Activated naive CD4-positive, alpha-beta T cell treated with anti-CD3 and anti-CD28 coated beads, Interleukin-2, amount 10 ng/mL, durations not matched to agents 7 days and 5 days (primary cell): ENCODE measurements around the gene CD40LG.

Experiments used
- CTCF ChIA-PET: fragments of 350-600 bp; sonication (Branson Sonifier 250); formaldehyde crosslinking; loops from one replicate; lab custom pipeline; 2021; ENCODE audit warnings: antibody characterized with exemption; lab: Charles Lee
- DNase-seq: peaks from one replicate; pipeline ENCODE4 v3.0.0-alpha.2; 2020
- H3K27ac Mint-ChIP-seq: one replicate; pipeline ENCODE4 v1.8.0; 2021; ENCODE audit warnings: mild to moderate bottlenecking, moderate library complexity, mixed read lengths
- H3K27me3 Mint-ChIP-seq: one replicate; pipeline ENCODE4 v1.8.0; 2021; ENCODE audit warnings: mild to moderate bottlenecking, mixed read lengths
- H3K36me3 Mint-ChIP-seq: one replicate; pipeline ENCODE4 v1.8.0; 2021; ENCODE audit warnings: mixed read lengths
- H3K4me1 Mint-ChIP-seq: one replicate; pipeline ENCODE4 v1.8.0; 2021; ENCODE audit warnings: mixed read lengths
- H3K4me3 Mint-ChIP-seq: one replicate; pipeline ENCODE4 v1.8.0; 2021; ENCODE audit warnings: mild to moderate bottlenecking, moderate library complexity, mixed read lengths
- H3K9me3 Mint-ChIP-seq: one replicate; pipeline ENCODE4 v1.8.0; 2021; ENCODE audit warnings: mixed read lengths

The CD40LG gene

DNA sequence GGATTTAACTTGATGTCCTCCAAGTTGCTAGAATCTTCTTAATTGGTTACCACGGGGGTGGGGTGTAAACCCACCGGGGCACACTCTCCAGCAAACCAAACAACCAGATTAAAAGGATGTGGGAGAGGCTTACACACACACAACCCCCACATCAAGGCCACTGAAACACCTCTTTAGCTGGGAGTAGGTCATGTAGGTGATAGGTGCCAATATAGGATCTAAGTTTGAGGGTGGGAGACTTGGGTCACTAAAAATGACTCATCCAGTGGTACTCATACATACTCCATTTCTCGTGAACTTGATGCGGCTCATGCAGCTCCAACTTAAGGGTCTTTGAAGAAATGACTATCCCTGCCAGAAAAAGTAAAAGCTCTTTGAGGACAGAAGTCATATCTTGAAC lies 20.5 kb upstream of the CD40LG start:
- peaks cover 7% of the 10 kb centered on the region for H3K9me3 Mint-ChIP-seq
- H3K36me3 Mint-ChIP-seq = peaks cover 9% of the 10 kb centered on the region
- peak; percentile 48 for DNase-seq
- peak overlapping the region; percentile 40 for H3K4me3 Mint-ChIP-seq
- peaks cover 96% of the 10 kb centered on the region for H3K4me1 Mint-ChIP-seq
- peak overlapping the region; percentile 91 for H3K27ac Mint-ChIP-seq
- CTCF ChIA-PET = interaction anchor here (0.7 to 1.2 kb wide), 2 partner anchors 8 to 18 kb away, joined by 3 to 5 read pairs; no protein-coding TSS in a partner anchor
- no peaks in the 10 kb centered on the region for H3K27me3 Mint-ChIP-seq

DNA sequence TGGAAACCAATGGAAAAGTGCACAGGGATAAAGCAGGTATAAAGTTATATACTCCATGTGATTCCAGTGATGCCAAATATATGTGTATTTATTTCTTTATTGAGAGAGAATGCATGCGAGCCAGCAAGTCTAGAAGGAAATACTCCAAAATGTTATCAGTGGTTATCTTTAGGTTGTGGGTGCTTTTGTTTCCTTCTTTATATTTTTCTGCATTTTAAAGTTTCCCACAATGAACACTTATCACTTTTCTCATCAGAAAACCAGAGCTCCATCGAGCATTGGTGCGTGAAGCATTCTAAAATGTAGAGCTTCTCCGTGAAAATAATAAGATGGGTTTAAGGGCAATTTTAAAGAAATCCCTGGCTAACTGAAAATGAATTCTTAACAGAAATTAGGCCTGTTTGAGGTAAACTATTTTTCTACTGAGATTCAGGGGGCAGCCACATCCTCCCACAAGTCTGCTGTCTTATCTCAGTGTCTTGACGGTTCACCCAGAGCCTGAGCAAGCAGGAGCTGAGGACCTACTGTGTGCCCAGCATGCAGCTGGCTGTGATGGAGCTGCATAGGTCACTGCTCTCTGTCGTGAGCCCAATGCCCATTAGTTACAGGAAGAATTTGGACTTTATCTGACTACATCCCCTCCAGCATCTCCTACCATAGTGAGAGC lies 18.7 kb upstream of the CD40LG start:
- peak; percentile 53 for DNase-seq
- H3K27ac Mint-ChIP-seq = peak overlapping the region; percentile 97
- peak overlapping the region; percentile 41 for H3K4me3 Mint-ChIP-seq

GRCh38 chrX:136630881-136631280 lies 17.1 kb upstream of the CD40LG start:
- peak; percentile 44 for DNase-seq
- Mint-ChIP-seq H3K4me3 (peak overlapping the region; percentile 12), H3K9me3 (no peaks in the 10 kb centered on the region), H3K27me3 (no peaks in the 10 kb centered on the region), H3K4me1 (peaks cover 91% of the 10 kb centered on the region), H3K36me3 (peaks cover 6% of the 10 kb centered on the region), H3K27ac (peak overlapping the region; percentile 97)
- CTCF ChIA-PET = no interaction called here

More for the DNA sequence above, 18.7 kb upstream of the CD40LG start:
- CTCF ChIA-PET = interaction anchor here (1.4 to 1.6 kb wide), 2 partner anchors 10 to 64 kb away, joined by 4 to 5 read pairs; no protein-coding TSS in a partner anchor
- no peaks in the 10 kb centered on the region for H3K27me3 Mint-ChIP-seq
- H3K36me3 Mint-ChIP-seq = peaks cover 13% of the 10 kb centered on the region
- H3K4me1 Mint-ChIP-seq = peaks cover 93% of the 10 kb centered on the region
- H3K9me3 Mint-ChIP-seq = peaks cover 6% of the 10 kb centered on the region

GRCh38 chrX:136635235-136635634 lies 12.7 kb upstream of the CD40LG start:
- peaks cover 11% of the 10 kb centered on the region for H3K36me3 Mint-ChIP-seq
- DNase-seq = peak; percentile 31
- H3K27me3 Mint-ChIP-seq = no peaks in the 10 kb centered on the region
- H3K9me3 Mint-ChIP-seq = no peaks in the 10 kb centered on the region
- H3K4me1 Mint-ChIP-seq = peaks cover 92% of the 10 kb centered on the region
- H3K27ac Mint-ChIP-seq = peak overlapping the region; percentile 89
- peak overlapping the region; percentile 63 for H3K4me3 Mint-ChIP-seq
- CTCF ChIA-PET = interaction anchor here (0.7 to 2.7 kb wide), 3 partner anchors 11 to 26 kb away, joined by 3 to 8 read pairs (median 5); no protein-coding TSS in a partner anchor

- Mint-ChIP-seq H3K4me1 (peaks cover 92% of the 10 kb centered on the region), H3K27ac (peak overlapping the region; percentile 89), H3K36me3 (peaks cover 11% of the 10 kb centered on the region), H3K9me3 (no peaks in the 10 kb centered on the region), H3K4me3 (peak overlapping the region; percentile 63), H3K27me3 (no peaks in the 10 kb centered on the region)
- DNase-seq = no peak
- CTCF ChIA-PET = interaction anchor here (1.6 to 2.7 kb wide), 2 partner anchors 10 to 27 kb away, joined by 5 to 8 read pairs; no protein-coding TSS in a partner anchor
Observed at GRCh38 chrX:136636121-136636520, 11.8 kb upstream of the CD40LG start.

DNA sequence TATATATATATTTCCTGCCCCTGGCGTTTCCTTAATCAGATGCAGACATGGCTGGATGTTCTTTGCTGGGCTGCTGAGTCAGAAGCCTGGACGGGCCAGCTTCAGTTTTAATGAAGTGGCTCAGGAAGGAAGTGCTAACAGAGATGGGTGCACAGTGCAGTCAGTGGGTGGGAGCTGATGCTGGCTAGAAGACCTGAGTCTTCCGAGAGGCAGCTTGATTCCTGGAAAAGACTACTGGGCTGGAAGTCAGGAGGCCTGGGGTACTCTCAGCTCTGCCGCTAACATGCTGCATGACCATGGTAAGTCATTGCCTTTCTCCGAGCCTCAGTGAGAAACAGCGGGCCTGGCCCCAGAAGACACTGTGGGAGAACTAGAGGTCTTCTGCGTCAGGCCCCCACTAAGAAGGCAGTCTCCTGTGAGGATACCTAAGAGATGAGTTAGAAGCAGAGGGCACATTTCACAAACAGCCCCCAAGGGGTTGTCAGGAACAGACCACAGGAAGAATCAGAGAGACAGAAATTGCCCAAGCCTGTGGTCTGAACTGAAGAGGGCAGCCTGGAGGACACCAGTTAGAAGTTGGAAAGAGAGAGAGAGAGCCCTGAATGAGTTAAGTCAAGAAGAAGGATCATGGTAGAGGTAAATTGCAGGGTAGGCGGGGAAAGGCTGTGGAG lies 8.3 kb upstream of the CD40LG start:
- CTCF ChIA-PET = interaction anchor here (0.7 to 0.9 kb wide), 2 partner anchors 12 to 22 kb away, joined by 3 to 4 read pairs; no protein-coding TSS in a partner anchor
- Mint-ChIP-seq H3K27me3 (no peaks in the 10 kb centered on the region), H3K4me3 (peak overlapping the region; percentile 75), H3K36me3 (peaks cover 5% of the 10 kb centered on the region), H3K9me3 (no peaks in the 10 kb centered on the region), H3K4me1 (peaks cover 97% of the 10 kb centered on the region), H3K27ac (peak overlapping the region; percentile 88)
- no peak for DNase-seq

DNA sequence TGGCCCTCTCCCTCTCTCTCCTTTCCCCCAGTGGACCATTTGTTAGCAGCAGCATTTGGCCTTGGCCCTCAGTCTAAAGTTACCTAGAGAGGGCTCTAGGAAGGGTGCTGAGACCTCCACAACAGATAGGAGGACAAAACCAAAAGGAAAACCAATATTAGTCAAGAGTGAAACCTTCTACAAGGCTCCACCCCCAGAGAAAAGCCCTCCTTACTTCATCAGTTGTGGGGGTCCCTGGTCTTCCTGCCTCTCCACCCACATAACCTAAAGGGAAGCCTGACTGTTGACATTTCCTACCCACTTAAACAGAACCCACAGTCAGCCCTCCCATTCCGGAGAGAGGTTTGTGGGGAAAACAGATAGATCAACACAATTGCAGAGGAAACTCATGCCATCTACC lies 4.7 kb upstream of the CD40LG start:
- Mint-ChIP-seq H3K36me3 (peaks cover 2% of the 10 kb centered on the region), H3K27ac (peak overlapping the region; percentile 89), H3K9me3 (no peaks in the 10 kb centered on the region), H3K4me1 (peaks cover 92% of the 10 kb centered on the region), H3K27me3 (no peaks in the 10 kb centered on the region), H3K4me3 (peak overlapping the region; percentile 64)
- CTCF ChIA-PET = no interaction called here
- peak; percentile 33 for DNase-seq

GRCh38 chrX:136646602-136647239 lies 1.2 kb upstream of the CD40LG start:
- CTCF ChIA-PET = interaction anchor here (1.0 to 2.0 kb wide), 3 partner anchors 11 to 37 kb away, joined by 5 to 6 read pairs (median 5); no protein-coding TSS in a partner anchor
- Mint-ChIP-seq H3K27ac (peak overlapping the region; percentile 91), H3K9me3 (no peaks in the 10 kb centered on the region), H3K4me3 (peak overlapping the region; percentile 95), H3K4me1 (peaks cover 57% of the 10 kb centered on the region), H3K36me3 (peaks cover 32% of the 10 kb centered on the region), H3K27me3 (no peaks in the 10 kb centered on the region)
- peak; percentile 64 for DNase-seq

GRCh38 chrX:136650811-136651210 lies 2.9 kb downstream of the CD40LG start:
- DNase-seq = no peak
- Mint-ChIP-seq H3K27me3 (no peaks in the 10 kb centered on the region), H3K4me3 (peak overlapping the region; percentile 95), H3K36me3 (peaks cover 70% of the 10 kb centered on the region), H3K4me1 (peaks cover 55% of the 10 kb centered on the region), H3K27ac (peak overlapping the region; percentile 91), H3K9me3 (no peaks in the 10 kb centered on the region)
- CTCF ChIA-PET = no interaction called here

- Mint-ChIP-seq H3K9me3 (no peaks in the 10 kb centered on the region), H3K27ac (peak overlapping the region; percentile 91), H3K4me1 (peaks cover 57% of the 10 kb centered on the region), H3K27me3 (no peaks in the 10 kb centered on the region), H3K4me3 (peak overlapping the region; percentile 95), H3K36me3 (peaks cover 91% of the 10 kb centered on the region)
- peak; percentile 46 for DNase-seq
- CTCF ChIA-PET = interaction anchor here (0.9 to 1.1 kb wide), 2 partner anchors 27 to 44 kb away, joined by 3 read pairs; no protein-coding TSS in a partner anchor
Observed at GRCh38 chrX:136652822-136653723, 5.1 kb downstream of the CD40LG start.

GRCh38 chrX:136656361-136656964 lies 8.5 kb downstream of the CD40LG start:
- DNase-seq = no peak
- peak overlapping the region; percentile 95 for H3K4me3 Mint-ChIP-seq
- no peaks in the 10 kb centered on the region for H3K27me3 Mint-ChIP-seq
- no peaks in the 10 kb centered on the region for H3K9me3 Mint-ChIP-seq
- CTCF ChIA-PET = interaction anchor here (1.1 kb wide), 1 partner anchor 46 kb away, joined by 3 read pairs; no protein-coding TSS in a partner anchor
- peaks cover 91% of the 10 kb centered on the region for H3K4me1 Mint-ChIP-seq
- H3K36me3 Mint-ChIP-seq = peaks cover 91% of the 10 kb centered on the region
- peak overlapping the region; percentile 91 for H3K27ac Mint-ChIP-seq

DNA sequence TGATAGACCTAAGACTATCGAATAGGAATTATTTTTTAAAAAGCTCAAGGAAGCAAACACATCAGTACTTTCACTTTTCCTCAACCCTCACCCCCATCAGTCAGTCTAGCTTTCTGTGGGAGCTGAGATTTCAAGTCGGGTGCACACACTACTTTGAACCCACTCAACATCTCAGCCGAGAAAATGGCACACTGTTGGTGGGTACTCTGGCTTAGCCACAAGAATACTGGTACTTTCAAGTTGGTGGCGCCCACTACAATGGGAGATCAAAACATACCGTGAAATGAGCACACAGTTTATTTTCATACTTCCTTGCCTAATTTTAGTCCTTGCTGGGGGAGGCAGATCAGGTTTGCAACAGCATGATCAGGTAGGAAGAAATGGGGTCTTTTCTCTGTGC lies 10.2 kb downstream of the CD40LG start:
- Mint-ChIP-seq H3K36me3 (peaks cover 85% of the 10 kb centered on the region), H3K27ac (peak overlapping the region; percentile 91), H3K4me3 (peak overlapping the region; percentile 95), H3K27me3 (no peaks in the 10 kb centered on the region), H3K4me1 (peaks cover 96% of the 10 kb centered on the region), H3K9me3 (no peaks in the 10 kb centered on the region)
- CTCF ChIA-PET = interaction anchor here (1.3 to 2.6 kb wide), 3 partner anchors 17 to 39 kb away, joined by 4 to 14 read pairs (median 5); no protein-coding TSS in a partner anchor
- peak; percentile 49 for DNase-seq
